IMR-90 (cell line): ENCODE measurements around the gene PLXNB3. TPM values are rescaled to one million over a fixed set of nuclear protein-coding genes. Genes with fewer than 3 reads are reported as not detected.
A peak's percentile ranks its signal among the peaks of the same experiment; 100 is the strongest.

Source experiments
- ATAC-seq: fragments of 200-7000 bp; cut with Tn5 transposase; 2 replicates; pipeline ENCODE4 v1.9.1; 2020; ENCODE audit warnings: low read depth, mild to moderate bottlenecking, moderate library complexity
- BruUV-seq: library from RNA; stranded (reverse); fragments of 400-500 nt; replicated peaks from 2 replicates; lab custom pipeline; 2021; lab: Mats Ljungman, UMichigan
- CTCF ChIA-PET: fragments of 300-600 bp; formaldehyde crosslinking; extraction: SDS; loops from one replicate; lab custom pipeline; 2021; ENCODE audit warnings: antibody characterized with exemption; lab: Yijun Ruan, JAX
- POLR2A ChIA-PET: fragments of 300-600 bp; sonication (Branson Sonifier 250); formaldehyde crosslinking; loops from one replicate; lab custom pipeline; 2022; ENCODE audit warnings: antibody characterized with exemption; ENCODE audit not compliant: unreplicated experiment; lab: Charles Lee
- DNase-seq: peaks from one replicate; pipeline ENCODE4 v3.0.0; 2013
- H2AFZ ChIP-seq: replicated peaks from 2 replicates; pipeline ENCODE3; 2013; ENCODE audit warnings: low read length, mild to moderate bottlenecking; ENCODE audit not compliant: poor library complexity
- H2AK5ac ChIP-seq: 2 replicates; pipeline ENCODE4 v1.6.1; 2013; ENCODE audit warnings: low read depth, low read length, inconsistent platforms
- H2AK9ac ChIP-seq: replicated peaks from 2 replicates; pipeline ENCODE3; 2013; ENCODE audit warnings: mild to moderate bottlenecking, low read depth, low read length, moderate library complexity; ENCODE audit not compliant: poor library complexity
- H2BK120ac ChIP-seq: 2 replicates; pipeline ENCODE4 v1.6.1; 2013; ENCODE audit warnings: low read depth, low read length, inconsistent platforms
- H2BK15ac ChIP-seq: 3 replicates; pipeline ENCODE4 v1.6.1; 2013; ENCODE audit warnings: low read depth, low read length, inconsistent platforms
- H2BK20ac ChIP-seq: 2 replicates; pipeline ENCODE4 v1.6.1; 2013; ENCODE audit warnings: low read depth, mild to moderate bottlenecking, inconsistent platforms, low read length, moderate library complexity
- H2BK5ac ChIP-seq: 2 replicates; pipeline ENCODE4 v1.6.1; 2013; ENCODE audit warnings: mild to moderate bottlenecking, low read depth, low read length, inconsistent platforms; ENCODE audit not compliant: poor library complexity, severe bottlenecking
- H3K14ac ChIP-seq: replicated peaks from 2 replicates; pipeline ENCODE4 v1.6.1; 2013; ENCODE audit warnings: low read depth, low read length, inconsistent platforms
- H3K18ac ChIP-seq: 2 replicates; pipeline ENCODE4 v1.6.1; 2013; ENCODE audit warnings: low read depth, low read length, control low read depth
- H3K23ac ChIP-seq: 2 replicates; pipeline ENCODE4 v1.6.1; 2013; ENCODE audit warnings: low read depth, low read length, inconsistent platforms
- H3K27ac ChIP-seq: 2 replicates; pipeline ENCODE4 v1.5.1; 2013; ENCODE audit warnings: mild to moderate bottlenecking, control low read depth, low read length; ENCODE audit not compliant: insufficient read depth
- H3K27me3 ChIP-seq: 2 replicates; pipeline ENCODE4 v1.6.1; 2013; ENCODE audit warnings: low read length; ENCODE audit not compliant: control insufficient read depth, insufficient read depth
- H3K36me3 ChIP-seq: 2 replicates; pipeline ENCODE4 v1.6.1; 2013; ENCODE audit warnings: low read length, mixed read lengths; ENCODE audit not compliant: control insufficient read depth, insufficient read depth
- H3K4ac ChIP-seq: 2 replicates; pipeline ENCODE4 v1.6.1; 2013; ENCODE audit warnings: low read depth, low read length, inconsistent platforms
- H3K4me1 ChIP-seq: 2 replicates; pipeline ENCODE4 v1.6.1; 2013; ENCODE audit warnings: low read length, mixed read lengths; ENCODE audit not compliant: control insufficient read depth, insufficient read depth
- H3K4me2 ChIP-seq: 2 replicates; pipeline ENCODE4 v1.6.1; 2013; ENCODE audit warnings: low read depth, mild to moderate bottlenecking, control low read depth, low read length, moderate library complexity
- H3K4me3 ChIP-seq: 2 replicates; pipeline ENCODE4 v1.5.1; 2013; ENCODE audit warnings: low read depth, mild to moderate bottlenecking, control low read depth, low read length, moderate library complexity; ENCODE audit not compliant: insufficient read depth
- H3K56ac ChIP-seq: 2 replicates; pipeline ENCODE4 v1.6.1; 2013; ENCODE audit warnings: low read length, inconsistent platforms; ENCODE audit not compliant: insufficient read depth; ENCODE audit errors: extremely low read depth
- H3K79me1 ChIP-seq, 2 experiments: 2 replicates each; pipeline ENCODE4 v1.6.1; 2013; ENCODE audit warnings: low read length in 2 of 2, inconsistent platforms in 1 of 2, low read depth in 1 of 2
- H3K9ac ChIP-seq: 2 replicates; pipeline ENCODE4 v1.6.1; 2013; ENCODE audit warnings: low read depth, low read length, control low read depth
- H3K9me1 ChIP-seq: 2 replicates; pipeline ENCODE4 v1.6.1; 2013; ENCODE audit warnings: low read length, inconsistent platforms; ENCODE audit not compliant: insufficient read depth
- H3K9me3 ChIP-seq: 2 replicates; pipeline ENCODE4 v1.6.1; 2013; ENCODE audit warnings: low read length; ENCODE audit not compliant: control insufficient read depth, insufficient read depth
- H4K20me1 ChIP-seq: 2 replicates; pipeline ENCODE4 v1.6.1; 2013; ENCODE audit warnings: low read length, inconsistent platforms; ENCODE audit not compliant: insufficient read depth
- H4K5ac ChIP-seq: 2 replicates; pipeline ENCODE4 v1.6.1; 2013; ENCODE audit warnings: mild to moderate bottlenecking, low read depth, low read length, control low read depth
- H4K8ac ChIP-seq, 2 experiments: 2 replicates each; pipeline ENCODE4 v1.6.1; 2013; ENCODE audit warnings: low read depth in 2 of 2, low read length in 2 of 2, control low read depth in 1 of 2, inconsistent platforms in 1 of 2
- H4K91ac ChIP-seq: 2 replicates; pipeline ENCODE4 v1.6.1; 2013; ENCODE audit warnings: low read depth, low read length, inconsistent platforms; ENCODE audit not compliant: insufficient read depth
- BHLHE40 ChIP-seq: fragments of 150-350 bp; IDR thresholded peaks from 2 replicates; pipeline ENCODE4 v1.6.1; 2016; ENCODE audit warnings: mild to moderate bottlenecking, low read depth, low read length
- RAD21 ChIP-seq: IDR thresholded peaks from 2 replicates; pipeline ENCODE4 v1.6.1; 2012; ENCODE audit warnings: low read length, improper control_type of control experiment
- RFX5 ChIP-seq: IDR thresholded peaks from 2 replicates; pipeline ENCODE4 v1.8.0; 2012; ENCODE audit warnings: low read depth, mild to moderate bottlenecking, low read length, moderate library complexity
- WGBS, 2 experiments: methylation state at CpG; one replicate each; pipeline versions ENCODE4 v1.1.5 to v1.1.7; 2013; ENCODE audit warnings: missing lambda C conversion rate in 2 of 2; ENCODE audit not compliant: insufficient read length in 1 of 2; ENCODE audit errors: extremely low coverage in 2 of 2; 5-methylcytosine and 5-hydroxymethylcytosine counted together
- dilution Hi-C: fragments of 300-500 bp; cut with HindIII; formaldehyde crosslinking; loops from one replicate; pipeline ENCODE4 v1.14.3; 2018; ENCODE audit warnings: low sequenced_read_pairs; ENCODE audit not compliant: unreplicated experiment
- in situ Hi-C: fragments of 300-500 bp; cut with MboI; formaldehyde crosslinking; loops from 3 replicates; pipeline ENCODE4 v1.14.3; 2019; ENCODE audit warnings: low sequenced_read_pairs, inconsistent platforms, mixed read lengths
- intact Hi-C: fragments of 100-400 bp; cut with micrococcal nuclease; formaldehyde crosslinking; loops from 2 replicates; pipeline ENCODE4 v1.10.0; 2022
- polyA plus RNA-seq, 3 experiments: library from polyadenylated mRNA; depleted of rRNA; stranded (reverse); fragments of >200 nt; gene quantifications; 2 replicates each; pipeline ENCODE4 v1.2.3, GENCODE V29; 2012; ENCODE audit warnings: low replicate concordance in 1 of 3
- total RNA-seq: library from RNA; depleted of rRNA; stranded (reverse); fragments of >200 nt; gene quantifications from 2 replicates; pipeline ENCODE4 v1.2.3, GENCODE V29; 2012

Gene PLXNB3
- total and polyA plus RNA-seq, 2 of the 4 experiments (the other 2 are of a cell fraction): 0.36 to 22.3 TPM

GRCh38 chrX:153802513-153803045, 38.5 kb downstream of the PLXNB3 start:
- Histone ChIP-seq H3K4me3 (no peak overlapping the region), H2AK9ac (no peak overlapping the region), H4K8ac (no peak overlapping the region), H2BK15ac (no peak overlapping the region), H3K4me2 (no peak overlapping the region), H3K9me1 (no peaks in the 10 kb centered on the region), H3K9ac (no peak overlapping the region), H4K20me1 (no peaks in the 10 kb centered on the region), H2BK20ac (no peak overlapping the region), H4K5ac (no peak overlapping the region), H3K79me1 (no peaks in the 10 kb centered on the region), H3K9me3 (peaks cover 2% of the 10 kb centered on the region; the same call in 1 of the 2 replicates), H3K4ac (no peak overlapping the region), H3K36me3 (peaks cover 10% of the 10 kb centered on the region), H4K91ac (no peak overlapping the region), H2AFZ (no peak overlapping the region), H3K14ac (no peak overlapping the region), H3K23ac (no peak overlapping the region), H3K56ac (no peak overlapping the region), H2BK5ac (no peak overlapping the region), H3K27me3 (no peaks in the 10 kb centered on the region; the same call in 1 of the 2 replicates), H3K27ac (no peak overlapping the region), H2AK5ac (no peak overlapping the region), H3K4me1 (no peaks in the 10 kb centered on the region), H3K18ac (no peak overlapping the region), H2BK120ac (no peak overlapping the region)
- 54% methylated on average over 5 of the region's 14 CpGs; no CpG with 5 or more reads in 1 of the 2 experiments for WGBS, 2 experiments
- intact Hi-C loops (no loop called here), dilution Hi-C loops (no loop called here), in situ Hi-C loops (no loop called here)
- CTCF ChIA-PET: no interaction called here
- BruUV-seq: no TSS peak
- TF ChIP-seq BHLHE40 (0 out of 2 replicates have a peak, but pooled peaks have one; percentile 14), RFX5 (no peak), RAD21 (no peak)
- no peak for DNase-seq
- POLR2A ChIA-PET: no interaction called here
- no peak for ATAC-seq
